ENCODE data around the gene UBL4A.

UBL4A gene

GRCh38 chrX:154444755-154445246 lies 41.6 kb downstream of the UBL4A start:
- peaks cover 10% of the 10 kb centered on the region for H3K4me1 ChIP-seq
- peaks cover 46% of the 10 kb centered on the region for H3K27me3 ChIP-seq
- TF ChIP-seq Cebpa-rat (IDR thresholded peaks at IDR 0.05) = no peak
- peaks cover 53% of the 10 kb centered on the region for H3K36me3 ChIP-seq
- peak overlapping the region; percentile 76 for H3K9ac ChIP-seq
- H3K9me3 ChIP-seq = peaks cover 13% of the 10 kb centered on the region; the same call in 1 of the 2 replicates
- H3K4me2 ChIP-seq = peak overlapping the region; percentile 85
- peak overlapping the region; percentile 70 for H3K27ac ChIP-seq
- peaks cover 50% of the 10 kb centered on the region for H4K20me1 ChIP-seq
- peak overlapping the region; percentile 71 for H3K4me3 ChIP-seq

GRCh38 chrX:154443992-154444754 lies 42.2 kb downstream of the UBL4A start, which contains the start of gene FAM50A:
Gene FAM50A (plus strand): TSS chrX:154444141. CDS start chrX:154444236, 95 bp downstream.
- H4K20me1 ChIP-seq = peaks cover 56% of the 10 kb centered on the region
- H3K4me1 ChIP-seq = peaks cover 10% of the 10 kb centered on the region
- H3K4me3 ChIP-seq = peak within 1 kb of the TSS; percentile 71
- H3K36me3 ChIP-seq = peaks cover 55% of the 10 kb centered on the region
- peak within 1 kb of the TSS; percentile 70 for H3K27ac ChIP-seq
- TF ChIP-seq Cebpa-rat (IDR thresholded peaks at IDR 0.05) = no peak
- peaks cover 13% of the 10 kb centered on the region; the same call in 1 of the 2 replicates for H3K9me3 ChIP-seq
- H3K9ac ChIP-seq = peak within 1 kb of the TSS; percentile 76
- peak within 1 kb of the TSS; percentile 85 for H3K4me2 ChIP-seq
- peaks cover 41% of the 10 kb centered on the region for H3K27me3 ChIP-seq

GRCh38 chrX:154443479-154443910 lies 42.9 kb downstream of the UBL4A start:
- Histone ChIP-seq H3K4me3 (peak overlapping the region; percentile 71), H3K4me2 (peak overlapping the region; percentile 85), H4K20me1 (peaks cover 56% of the 10 kb centered on the region), H3K9ac (peak overlapping the region; percentile 76; the same call in 1 of the 2 replicates), H3K36me3 (peaks cover 54% of the 10 kb centered on the region), H3K27ac (no peak overlapping the region), H3K4me1 (peaks cover 15% of the 10 kb centered on the region), H3K27me3 (peaks cover 35% of the 10 kb centered on the region), H3K9me3 (peaks cover 13% of the 10 kb centered on the region; the same call in 1 of the 2 replicates)
- TF ChIP-seq Cebpa-rat (IDR thresholded peaks at IDR 0.05) = no peak

- no peak for TF ChIP-seq Cebpa-rat (IDR thresholded peaks at IDR 0.05)
- Histone ChIP-seq H3K27ac (no peak overlapping the region), H3K4me2 (no peak overlapping the region), H3K36me3 (peaks cover 47% of the 10 kb centered on the region), H3K4me3 (no peak overlapping the region), H3K9ac (no peak overlapping the region), H3K9me3 (peaks cover 21% of the 10 kb centered on the region), H3K4me1 (peaks cover 20% of the 10 kb centered on the region), H3K27me3 (peaks cover 23% of the 10 kb centered on the region), H4K20me1 (peaks cover 62% of the 10 kb centered on the region)
These were observed 44.3 kb downstream of the UBL4A start for GRCh38 chrX:154441984-154442707.

GRCh38 chrX:154441564-154441963 lies 44.9 kb downstream of the UBL4A start:
- Histone ChIP-seq H3K4me3 (no peak overlapping the region), H3K9me3 (peaks cover 21% of the 10 kb centered on the region), H3K36me3 (peaks cover 44% of the 10 kb centered on the region), H3K27ac (no peak overlapping the region), H4K20me1 (peaks cover 62% of the 10 kb centered on the region), H3K4me1 (peaks cover 20% of the 10 kb centered on the region), H3K9ac (no peak overlapping the region), H3K4me2 (no peak overlapping the region), H3K27me3 (0 out of 2 replicates have a peak, but pooled peaks cover 17% of the 10 kb centered on the region)
- TF ChIP-seq Cebpa-rat (IDR thresholded peaks at IDR 0.05) = no peak

- H4K20me1 ChIP-seq = peaks cover 62% of the 10 kb centered on the region
- no peak for TF ChIP-seq Cebpa-rat (IDR thresholded peaks at IDR 0.05)
- 0 out of 2 replicates have a peak, but pooled peaks cover 9% of the 10 kb centered on the region for H3K27me3 ChIP-seq
- H3K9ac ChIP-seq = no peak overlapping the region
- H3K9me3 ChIP-seq = peaks cover 21% of the 10 kb centered on the region
- H3K36me3 ChIP-seq = peaks cover 36% of the 10 kb centered on the region
- H3K4me1 ChIP-seq = peaks cover 26% of the 10 kb centered on the region
- no peak overlapping the region for H3K4me3 ChIP-seq
- H3K27ac ChIP-seq = no peak overlapping the region
- H3K4me2 ChIP-seq = no peak overlapping the region
These were observed 45.6 kb downstream of the UBL4A start for GRCh38 chrX:154440623-154441357.

GRCh38 chrX:154439841-154440240 lies 46.6 kb downstream of the UBL4A start:
- Histone ChIP-seq H4K20me1 (peaks cover 52% of the 10 kb centered on the region), H3K4me2 (no peak overlapping the region), H3K9me3 (peaks cover 21% of the 10 kb centered on the region), H3K4me3 (no peak overlapping the region), H3K4me1 (peaks cover 23% of the 10 kb centered on the region), H3K9ac (no peak overlapping the region), H3K27ac (no peak overlapping the region), H3K27me3 (0 out of 2 replicates have a peak, but pooled peaks cover 6% of the 10 kb centered on the region), H3K36me3 (peaks cover 43% of the 10 kb centered on the region)
- no peak for TF ChIP-seq Cebpa-rat (IDR thresholded peaks at IDR 0.05)

- Histone ChIP-seq H3K27ac (no peak overlapping the region), H3K36me3 (peaks cover 59% of the 10 kb centered on the region)
These were observed 48.2 kb downstream of the UBL4A start for GRCh38 chrX:154437971-154438893.

More at GRCh38 chrX:154437971-154438893, 48.2 kb downstream of the UBL4A start:
- Histone ChIP-seq H3K4me1 (peaks cover 17% of the 10 kb centered on the region), H3K27me3 (peaks cover 10% of the 10 kb centered on the region; the same call in 1 of the 2 replicates), H3K4me3 (peak overlapping the region; percentile 80), H3K9me3 (peaks cover 13% of the 10 kb centered on the region), H3K4me2 (peak overlapping the region; percentile 85), H4K20me1 (peaks cover 41% of the 10 kb centered on the region), H3K9ac (peak overlapping the region; percentile 82)
- no peak for TF ChIP-seq Cebpa-rat (IDR thresholded peaks at IDR 0.05)

Measured in BLaER1 (cell line).